HL-60 (cell line): ENCODE measurements around the gene STK32B.

Experiments used
- CTCF ChIP-seq: IDR thresholded peaks from one replicate; pipeline ENCODE4 v1.5.1; 2011; ENCODE audit warnings: low read length, control low read depth, inconsistent platforms; ENCODE audit not compliant: insufficient read depth
- POLR2AphosphoS5 ChIP-seq: IDR thresholded peaks from 2 replicates; pipeline ENCODE4 v1.6.1; 2012; ENCODE audit warnings: low read depth

DNA sequence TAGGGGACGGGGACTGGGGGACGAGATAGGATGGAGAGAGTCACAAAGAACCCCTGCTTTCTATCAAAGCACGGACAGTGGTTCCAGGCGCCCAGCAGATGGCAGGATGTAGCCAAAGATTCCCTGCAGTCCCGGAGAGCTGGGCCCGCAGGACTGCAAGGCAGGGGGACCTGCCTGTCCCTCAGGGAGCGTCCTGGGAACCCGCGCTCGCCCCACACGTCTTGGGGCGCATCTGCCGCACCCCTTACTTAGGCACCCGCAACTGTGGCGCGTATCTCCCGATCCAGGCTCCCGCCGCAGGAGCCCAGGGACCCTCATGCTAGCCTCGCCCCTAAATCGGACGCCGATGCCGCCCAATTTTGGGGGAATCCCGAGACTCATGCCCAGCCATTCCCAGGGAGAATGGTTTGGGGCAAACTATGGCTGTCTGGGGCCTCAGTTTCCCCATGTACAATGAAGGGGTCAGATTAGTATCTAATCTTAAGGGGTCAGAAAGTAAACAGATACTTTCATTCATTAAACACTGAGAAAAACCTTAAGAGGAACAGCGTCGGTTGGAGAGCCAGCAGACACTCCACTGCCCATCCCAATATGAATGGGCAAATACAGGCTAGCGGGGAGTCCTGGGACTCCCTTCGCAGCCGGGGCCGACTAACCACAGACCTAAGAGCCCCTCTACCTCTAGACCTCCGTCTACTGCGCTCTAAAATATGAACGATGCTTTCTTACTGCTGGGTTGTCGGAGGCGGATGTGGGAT lies 581 bp upstream of the STK32B start:
- TF ChIP-seq CTCF (peak; percentile 10), POLR2AphosphoS5 (no peak)
